ENCODE data around the gene PER3.

PER3 gene

GRCh38 chr1:7845761-7846160 is 61.7 kb downstream of the PER3 start:
- H3K4me1 Mint-ChIP-seq: peaks cover 3% of the 10 kb centered on the region
- H3K27ac Mint-ChIP-seq: no peak overlapping the region
- TF ChIP-seq CTCF (IDR thresholded peaks at IDR 0.05; ENCODE audit: unreplicated experiment in 3 of 3): no peak
- H3K9me3 Mint-ChIP-seq: peaks cover 5% of the 10 kb centered on the region
- no peak overlapping the region for H3K4me3 Mint-ChIP-seq
- H3K36me3 Mint-ChIP-seq (ENCODE audit: low read depth): peaks cover 13% of the 10 kb centered on the region
- H3K27me3 Mint-ChIP-seq (ENCODE audit: low read depth): peaks cover 17% of the 10 kb centered on the region

- H3K36me3 Mint-ChIP-seq (ENCODE audit: low read depth): peaks cover 4% of the 10 kb centered on the region
These were observed 62.6 kb downstream of the PER3 start for GRCh38 chr1:7846656-7847055.

GRCh38 chr1:7847599-7847998 is 63.5 kb downstream of the PER3 start:
- Mint-ChIP-seq H3K27me3 (ENCODE audit: low read depth) (peaks cover 22% of the 10 kb centered on the region), H3K9me3 (no peaks in the 10 kb centered on the region), H3K27ac (no peak overlapping the region), H3K36me3 (ENCODE audit: low read depth) (peaks cover 4% of the 10 kb centered on the region), H3K4me3 (no peak overlapping the region), H3K4me1 (peaks cover 4% of the 10 kb centered on the region)
- no peak for TF ChIP-seq CTCF (IDR thresholded peaks at IDR 0.05; ENCODE audit: unreplicated experiment in 3 of 3)

More at GRCh38 chr1:7846656-7847055, 62.6 kb downstream of the PER3 start:
- Mint-ChIP-seq H3K9me3 (no peaks in the 10 kb centered on the region), H3K4me1 (peaks cover 3% of the 10 kb centered on the region), H3K27me3 (ENCODE audit: low read depth) (peaks cover 22% of the 10 kb centered on the region), H3K4me3 (no peak overlapping the region), H3K27ac (no peak overlapping the region)
- no peak for TF ChIP-seq CTCF (IDR thresholded peaks at IDR 0.05; ENCODE audit: unreplicated experiment in 3 of 3)

GRCh38 chr1:7850786-7851185 is 66.7 kb downstream of the PER3 start:
- H3K27ac Mint-ChIP-seq: no peak overlapping the region
- H3K4me3 Mint-ChIP-seq: no peak overlapping the region
- H3K9me3 Mint-ChIP-seq: no peaks in the 10 kb centered on the region
- no peak for TF ChIP-seq CTCF (IDR thresholded peaks at IDR 0.05; ENCODE audit: unreplicated experiment in 3 of 3)
- H3K36me3 Mint-ChIP-seq (ENCODE audit: low read depth): no peaks in the 10 kb centered on the region
- peaks cover 14% of the 10 kb centered on the region for H3K4me1 Mint-ChIP-seq
- peaks cover 28% of the 10 kb centered on the region for H3K27me3 Mint-ChIP-seq (ENCODE audit: low read depth)

GRCh38 chr1:7852804-7853683 is 69.0 kb downstream of the PER3 start, which contains the start of gene UTS2:
Gene UTS2, minus strand, starts transcription at chr1:7853065. Its CDS starts 62 bp downstream, at chr1:7853003.
- no peak for TF ChIP-seq CTCF (IDR thresholded peaks at IDR 0.05; ENCODE audit: unreplicated experiment in 3 of 3)
- Mint-ChIP-seq H3K36me3 (ENCODE audit: low read depth) (no peaks in the 10 kb centered on the region), H3K27me3 (ENCODE audit: low read depth) (peaks cover 36% of the 10 kb centered on the region), H3K4me3 (no peak within 1 kb of the TSS), H3K27ac (peak within 1 kb of the TSS in 2 of 3 experiments; percentile 37 to 40), H3K9me3 (no peaks in the 10 kb centered on the region), H3K4me1 (peaks cover 15% of the 10 kb centered on the region)

- H3K27ac Mint-ChIP-seq: peak overlapping the region in 2 of 3 experiments; percentile 37 to 40
- no peak for TF ChIP-seq CTCF (IDR thresholded peaks at IDR 0.05; ENCODE audit: unreplicated experiment in 3 of 3)
- no peaks in the 10 kb centered on the region for H3K9me3 Mint-ChIP-seq
- no peak overlapping the region for H3K4me3 Mint-ChIP-seq
- peaks cover 15% of the 10 kb centered on the region for H3K4me1 Mint-ChIP-seq
- no peaks in the 10 kb centered on the region for H3K36me3 Mint-ChIP-seq (ENCODE audit: low read depth)
- peaks cover 35% of the 10 kb centered on the region for H3K27me3 Mint-ChIP-seq (ENCODE audit: low read depth)
These were observed 69.6 kb downstream of the PER3 start for GRCh38 chr1:7853684-7854026.

Data from nephron (organoid).